Measurements from ENCODE around the gene GALR2. TPM values are rescaled to one million over a fixed set of nuclear protein-coding genes. Genes with fewer than 3 reads are reported as not detected.

The GALR2 gene
- total RNA-seq, 2 experiments from 2014 or later: 0.59 to 1.0 TPM

GRCh38 chr17:76097716-76098295, 23.2 kb downstream of the GALR2 start:
- CTCF ChIA-PET: interaction anchor here (0.7 kb wide), 1 partner anchor 48 kb away, joined by 4 read pairs; no protein-coding TSS in a partner anchor

DNA sequence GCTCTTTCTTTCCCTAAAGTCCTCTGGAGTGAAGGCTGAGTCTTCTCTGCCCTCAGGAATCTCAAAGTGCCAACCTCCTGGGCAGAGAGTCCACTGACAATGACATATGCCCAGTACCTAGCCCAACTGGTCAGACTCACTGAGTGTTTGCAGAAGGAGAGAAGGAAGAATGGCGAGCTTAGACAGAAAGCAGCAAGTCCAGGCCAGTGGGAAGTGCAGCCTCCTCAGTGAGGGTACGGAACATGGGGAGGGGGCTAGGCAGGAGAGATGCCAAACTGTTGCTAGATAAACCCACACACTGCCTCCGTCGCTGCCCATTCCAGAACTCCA, 28.3 kb downstream of the GALR2 start:
- peaks cover 32% of the 10 kb centered on the region for H3K4me1 ChIP-seq (ENCODE audit: insufficient read depth, low read length)
- ATAC-seq (ENCODE audit: poor library complexity) (no peak), DNase-seq (no peak)
- intact Hi-C loops (cut with DNase I, micrococcal nuclease): loop anchor here in 1 of 2 experiments (5.0 kb wide), 3 partner anchors 91 to 399 kb away; partner anchors contain the start of genes PRPSAP1 and RHBDF2
- no peaks in the 10 kb centered on the region for H3K9me3 ChIP-seq (ENCODE audit: control insufficient read depth in 1 of 2, insufficient read depth in 1 of 2, low read length in 2 of 2)
- peak overlapping the region; percentile 66 to 68 for H3K27ac ChIP-seq (ENCODE audit: low read depth in 1 of 2, low read length in 2 of 2)
- Mint-ChIP-seq H3K36me3 (ENCODE audit: low read depth) (peaks cover 44% of the 10 kb centered on the region), H3K27me3 (no peaks in the 10 kb centered on the region), H3K4me1 (ENCODE audit: low read depth) (peaks cover 38% of the 10 kb centered on the region), H3K9me3 (no peaks in the 10 kb centered on the region), H3K4me3 (peak overlapping the region; percentile 98), H3K27ac (peak overlapping the region; percentile 90)
- H3K36me3 ChIP-seq (ENCODE audit: insufficient read depth, low read length): peaks cover 27% of the 10 kb centered on the region
- H3K27me3 ChIP-seq (ENCODE audit: control insufficient read depth in 1 of 2, insufficient read depth in 2 of 2, low read length in 2 of 2): no peaks in the 10 kb centered on the region
- TF ChIP-seq, protein P1, sequence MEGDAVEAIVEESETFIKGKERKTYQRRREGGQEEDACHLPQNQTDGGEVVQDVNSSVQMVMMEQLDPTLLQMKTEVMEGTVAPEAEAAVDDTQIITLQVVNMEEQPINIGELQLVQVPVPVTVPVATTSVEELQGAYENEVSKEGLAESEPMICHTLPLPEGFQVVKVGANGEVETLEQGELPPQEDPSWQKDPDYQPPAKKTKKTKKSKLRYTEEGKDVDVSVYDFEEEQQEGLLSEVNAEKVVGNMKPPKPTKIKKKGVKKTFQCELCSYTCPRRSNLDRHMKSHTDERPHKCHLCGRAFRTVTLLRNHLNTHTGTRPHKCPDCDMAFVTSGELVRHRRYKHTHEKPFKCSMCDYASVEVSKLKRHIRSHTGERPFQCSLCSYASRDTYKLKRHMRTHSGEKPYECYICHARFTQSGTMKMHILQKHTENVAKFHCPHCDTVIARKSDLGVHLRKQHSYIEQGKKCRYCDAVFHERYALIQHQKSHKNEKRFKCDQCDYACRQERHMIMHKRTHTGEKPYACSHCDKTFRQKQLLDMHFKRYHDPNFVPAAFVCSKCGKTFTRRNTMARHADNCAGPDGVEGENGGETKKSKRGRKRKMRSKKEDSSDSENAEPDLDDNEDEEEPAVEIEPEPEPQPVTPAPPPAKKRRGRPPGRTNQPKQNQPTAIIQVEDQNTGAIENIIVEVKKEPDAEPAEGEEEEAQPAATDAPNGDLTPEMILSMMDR (IDR thresholded peaks at IDR 0.05): no peak
- ChIA-PET CTCF (interaction anchor here (1.0 to 1.6 kb wide), 3 partner anchors 89 to 177 kb away, joined by 3 to 4 read pairs (median 4); no protein-coding TSS in a partner anchor), POLR2A (interaction anchor here (0.8 to 2.3 kb wide), 10 partner anchors 10 to 247 kb away, joined by 3 to 8 read pairs (median 6); partner anchors contain the start of genes UBALD2 and WBP2)
- peak overlapping the region; percentile 85 for H3K4me3 ChIP-seq (ENCODE audit: low read length)

More at GRCh38 chr17:76097716-76098295, 23.2 kb downstream of the GALR2 start:
- TF ChIP-seq, protein P1 (IDR thresholded peaks at IDR 0.05): no peak
- no peak overlapping the region for H3K27ac Mint-ChIP-seq
- H3K4me1 Mint-ChIP-seq (ENCODE audit: low read depth): peaks cover 21% of the 10 kb centered on the region
- no peak overlapping the region for H3K4me3 Mint-ChIP-seq
- no peak for ATAC-seq (ENCODE audit: poor library complexity)
- Histone ChIP-seq H3K9me3 (ENCODE audit: control insufficient read depth in 1 of 2, insufficient read depth in 1 of 2, low read length in 2 of 2) (no peaks in the 10 kb centered on the region), H3K4me3 (ENCODE audit: low read length) (no peak overlapping the region), H3K4me1 (ENCODE audit: insufficient read depth, low read length) (peaks cover 18% of the 10 kb centered on the region), H3K27ac (ENCODE audit: low read depth in 1 of 2, low read length in 2 of 2) (no peak overlapping the region), H3K36me3 (ENCODE audit: insufficient read depth, low read length) (peaks cover 78% of the 10 kb centered on the region), H3K27me3 (ENCODE audit: control insufficient read depth in 1 of 2, insufficient read depth in 2 of 2, low read length in 2 of 2) (no peaks in the 10 kb centered on the region)
- H3K27me3 Mint-ChIP-seq: no peaks in the 10 kb centered on the region
- H3K36me3 Mint-ChIP-seq (ENCODE audit: low read depth): peaks cover 76% of the 10 kb centered on the region
- peak in 1 of 14 experiments; percentile 12 for DNase-seq
- POLR2A ChIA-PET: interaction anchor here (1.0 kb wide), 1 partner anchor 18 kb away, joined by 3 read pairs; no protein-coding TSS in a partner anchor
- intact Hi-C loops (cut with DNase I, micrococcal nuclease): no loop called here
- H3K9me3 Mint-ChIP-seq: no peaks in the 10 kb centered on the region

GRCh38 chr17:76103274-76104139, 28.9 kb downstream of the GALR2 start, which contains the start of gene EXOC7:
Gene EXOC7 (minus strand): TSS chr17:76103787. CDS start chr17:76103692, 95 bp downstream.
- H3K4me1 Mint-ChIP-seq (ENCODE audit: low read depth): peaks cover 38% of the 10 kb centered on the region

More at GRCh38 chr17:76103274-76104139, 28.9 kb downstream of the GALR2 start, which contains the start of gene EXOC7:
- ChIA-PET CTCF (interaction anchor here (0.9 to 1.6 kb wide), 5 partner anchors 76 to 176 kb away, joined by 3 to 4 read pairs (median 4); no protein-coding TSS in a partner anchor), POLR2A (interaction anchor here (0.7 to 2.3 kb wide), 17 partner anchors 11 to 250 kb away, joined by 3 to 8 read pairs (median 4); partner anchors contain the start of genes TRIM65, UBALD2 and WBP2)
- peak within 1 kb of the TSS; percentile 68 to 82 for H3K27ac ChIP-seq (ENCODE audit: low read depth in 1 of 2, low read length in 2 of 2)
- H3K27ac Mint-ChIP-seq: peak within 1 kb of the TSS; percentile 90
- H3K36me3 Mint-ChIP-seq (ENCODE audit: low read depth): peaks cover 42% of the 10 kb centered on the region
- H3K9me3 Mint-ChIP-seq: no peaks in the 10 kb centered on the region
- H3K27me3 ChIP-seq (ENCODE audit: control insufficient read depth in 1 of 2, insufficient read depth in 2 of 2, low read length in 2 of 2): no peaks in the 10 kb centered on the region
- intact Hi-C loops (cut with DNase I, micrococcal nuclease): loop anchor here in 1 of 2 experiments (1.0 to 5.0 kb wide), 6 partner anchors 32 to 399 kb away; partner anchors contain the start of genes PRPSAP1 and RHBDF2
- no peaks in the 10 kb centered on the region for H3K27me3 Mint-ChIP-seq
- TF ChIP-seq, protein P1 (IDR thresholded peaks at IDR 0.05): no peak
- H3K9me3 ChIP-seq (ENCODE audit: control insufficient read depth in 1 of 2, insufficient read depth in 1 of 2, low read length in 2 of 2): no peaks in the 10 kb centered on the region
- DNase-seq: peak; percentile 86 to 97 (median 92)
- ATAC-seq (ENCODE audit: poor library complexity): peak; percentile 94
- H3K36me3 ChIP-seq (ENCODE audit: insufficient read depth, low read length): peaks cover 26% of the 10 kb centered on the region
- peak within 1 kb of the TSS; percentile 85 for H3K4me3 ChIP-seq (ENCODE audit: low read length)
- H3K4me3 Mint-ChIP-seq: peak within 1 kb of the TSS; percentile 98
- H3K4me1 ChIP-seq (ENCODE audit: insufficient read depth, low read length): peaks cover 32% of the 10 kb centered on the region

Data from CD4-positive, alpha-beta T cell (primary cell).